Liver (tissue), 9 donors: ENCODE data around the gene CRB2. TPM values are rescaled to one million over a fixed set of nuclear protein-coding genes. Genes with fewer than 3 reads are reported as not detected.

Experiments used
- DNase-seq: peaks from one replicate; pipeline ENCODE4 v3.0.0-alpha.2; 2017; ENCODE audit warnings: low spot score
- H3K27ac ChIP-seq, 2 donors: one replicate each; pipeline ENCODE4 v1.7.0; 2013; ENCODE audit warnings: inconsistent platforms in 2 of 2, low read length in 2 of 2, control low read depth in 1 of 2, low read depth in 1 of 2, mild to moderate bottlenecking in 1 of 2
- H3K27me3 ChIP-seq, 4 donors: one replicate each; pipeline versions ENCODE4 v1.6.1 to v1.7.0; 2013; ENCODE audit warnings: low read length in 3 of 4, inconsistent platforms in 1 of 4, mild to moderate bottlenecking in 1 of 4, moderate library complexity in 1 of 4; ENCODE audit not compliant: control insufficient read depth in 4 of 4, insufficient read depth in 4 of 4
- H3K36me3 ChIP-seq, 4 donors: one replicate each; pipeline versions ENCODE4 v1.6.1 to v1.7.0; 2013; ENCODE audit warnings: low read length in 3 of 4, mild to moderate bottlenecking in 3 of 4, low read depth in 1 of 4, moderate library complexity in 1 of 4; ENCODE audit not compliant: control insufficient read depth in 4 of 4, insufficient read depth in 3 of 4
- H3K4me1 ChIP-seq, 4 donors: one replicate each; pipeline versions ENCODE4 v1.6.1 to v1.7.0; 2013; ENCODE audit warnings: low read length in 3 of 4, mild to moderate bottlenecking in 3 of 4, moderate library complexity in 1 of 4; ENCODE audit not compliant: control insufficient read depth in 4 of 4, insufficient read depth in 4 of 4
- H3K4me3 ChIP-seq, 3 donors: one replicate each; pipeline versions ENCODE4 v1.6.1 to v1.7.0; 2013; ENCODE audit warnings: low read length in 3 of 3, control low read depth in 1 of 3, low read depth in 1 of 3, mild to moderate bottlenecking in 1 of 3
- H3K9ac ChIP-seq, 2 donors: one replicate each; pipeline ENCODE4 v1.7.0; 2013; ENCODE audit warnings: low read length in 2 of 2, mild to moderate bottlenecking in 2 of 2, moderate library complexity in 2 of 2, control low read depth in 1 of 2, low read depth in 1 of 2
- H3K9me3 ChIP-seq, 4 donors: one replicate each; pipeline versions ENCODE4 v1.6.1 to v1.7.0; 2013; ENCODE audit warnings: low read length in 3 of 4; ENCODE audit not compliant: control insufficient read depth in 4 of 4
- EGR1 ChIP-seq, 2 donors: IDR thresholded peaks; 2 replicates each; pipeline ENCODE4 v1.6.1; 2016 to 2018; ENCODE audit warnings: antibody characterized with exemption in 2 of 2, low read depth in 2 of 2
- FOXA2 ChIP-seq: IDR thresholded peaks from 2 replicates; pipeline ENCODE4 v1.6.1; 2016; ENCODE audit warnings: antibody characterized with exemption
- GABPA ChIP-seq, 2 donors: IDR thresholded peaks in 1 of 2; conservative IDR thresholded peaks in 1 of 2; 2 replicates each; pipeline ENCODE4 v1.6.1; 2016; ENCODE audit warnings: antibody characterized with exemption in 2 of 2, mild to moderate bottlenecking in 1 of 2, moderate library complexity in 1 of 2
- HNF4A ChIP-seq, 2 donors: conservative IDR thresholded peaks; 2 replicates each; pipeline ENCODE4 v1.6.1; 2016; ENCODE audit warnings: antibody characterized with exemption in 2 of 2, mild to moderate bottlenecking in 2 of 2
- HNF4G ChIP-seq: IDR thresholded peaks from 2 replicates; pipeline ENCODE4 v1.6.1; 2016; ENCODE audit warnings: antibody characterized with exemption
- JUND ChIP-seq, 2 donors: IDR thresholded peaks; 2 replicates each; pipeline ENCODE4 v1.6.1; 2016; ENCODE audit warnings: antibody characterized with exemption in 2 of 2
- NR2F2 ChIP-seq: IDR thresholded peaks from 2 replicates; pipeline ENCODE4 v1.6.1; 2016; ENCODE audit warnings: antibody characterized with exemption
- RAD21 ChIP-seq, 2 donors: IDR thresholded peaks; 2 replicates each; pipeline ENCODE4 v1.6.1; 2016; ENCODE audit warnings: antibody characterized with exemption in 2 of 2, mild to moderate bottlenecking in 2 of 2
- RXRA ChIP-seq, 2 donors: IDR thresholded peaks; 2 replicates each; pipeline ENCODE4 v1.6.1; 2017 to 2018; ENCODE audit warnings: antibody characterized with exemption in 2 of 2, mild to moderate bottlenecking in 1 of 2
- SP1 ChIP-seq: IDR thresholded peaks from 2 replicates; pipeline ENCODE4 v1.6.1; 2018; ENCODE audit warnings: antibody characterized with exemption, mild to moderate bottlenecking
- TAF1 ChIP-seq: conservative IDR thresholded peaks from 2 replicates; pipeline ENCODE4 v1.6.1; 2016; ENCODE audit warnings: antibody characterized with exemption, mild to moderate bottlenecking
- YY1 ChIP-seq: IDR thresholded peaks from 2 replicates; pipeline ENCODE4 v1.6.1; 2016; ENCODE audit warnings: antibody characterized with exemption, mild to moderate bottlenecking
- WGBS: extraction: QIAGEN DNeasy Blood & Tissue Kit; methylation state at CpG from one replicate; pipeline ENCODE4 v1.1.7; 2013; 5-methylcytosine and 5-hydroxymethylcytosine counted together
- polyA plus RNA-seq, 2 donors: library from polyadenylated mRNA; stranded (reverse) in 1 of 2; unstranded in 1 of 2; fragments of 200-250 nt in 1 of 2; fragments of >200 nt in 1 of 2; fragmentation: Nextera tagmentation in 1 of 2; extraction: Ambion mirVana in 1 of 2; gene quantifications; one replicate each; pipeline versions ENCODE4 v1.2.1 to v1.2.3, GENCODE V29; 2013 to 2015
- total RNA-seq, 2 donors: library from RNA; depleted of rRNA; stranded (reverse); fragments of >200 nt; gene quantifications; one replicate each; pipeline ENCODE4 v1.2.3, GENCODE V29; 2014
- TF ChIP-seq, protein P1 (sequence below): IDR thresholded peaks from 2 replicates; pipeline ENCODE4 v1.6.1; 2016; ENCODE audit warnings: antibody characterized with exemption
- TF ChIP-seq, protein P2 (sequence below): IDR thresholded peaks from 2 replicates; pipeline ENCODE4 v1.6.1; 2016; ENCODE audit warnings: antibody characterized with exemption, mild to moderate bottlenecking
- TF ChIP-seq, protein P3 (sequence below): IDR thresholded peaks from 2 replicates; pipeline ENCODE4 v1.6.1; 2016; ENCODE audit warnings: antibody characterized with exemption
- TF ChIP-seq, protein P4 (sequence below): IDR thresholded peaks from 2 replicates; pipeline ENCODE4 v1.6.1; 2016; ENCODE audit warnings: antibody characterized with exemption
- donor health status: healthy.
- donor health status: healthy.
- donor health status: healthy.
- donor health status: healthy.
- donor health status: healthy.

Gene CRB2
- total and polyA plus RNA-seq, 4 donors: 1.7 TPM; not detected in 3

DNA sequence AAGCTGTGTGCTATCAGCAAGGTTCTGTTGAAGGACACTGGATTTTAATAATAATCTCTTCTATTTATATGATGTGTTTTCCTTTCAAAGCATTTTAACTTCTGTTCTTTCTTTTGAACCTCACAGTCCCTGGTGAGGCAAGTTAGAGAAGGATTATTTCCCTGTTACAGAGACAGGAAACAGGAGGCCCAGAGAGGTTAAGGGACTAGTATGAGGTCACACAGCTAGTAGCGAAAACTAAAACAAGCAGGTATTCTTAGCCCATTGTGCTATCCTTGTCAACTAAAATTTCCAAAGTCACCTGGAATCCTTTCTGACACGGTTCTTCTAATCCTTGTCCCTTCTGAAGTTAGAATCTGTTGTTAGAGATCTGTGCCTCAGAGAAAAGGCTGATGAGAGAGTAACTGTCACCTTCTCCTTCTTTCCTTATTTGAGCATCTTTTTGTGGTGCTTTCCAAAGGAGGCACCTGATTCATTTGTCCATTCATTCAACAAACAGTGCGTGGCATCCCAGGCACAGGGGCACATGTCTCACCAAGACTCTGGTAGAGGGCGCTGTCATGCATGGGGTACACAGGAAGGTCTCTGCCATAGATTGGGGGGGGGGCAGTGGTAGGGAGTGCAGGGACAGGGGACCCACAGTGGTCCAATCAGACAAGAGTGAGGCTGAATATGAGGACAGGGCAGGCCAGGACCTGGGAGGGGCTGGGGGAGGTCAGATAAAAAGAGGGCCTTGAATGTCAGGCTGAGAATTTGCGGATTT lies 61.5 kb downstream of the CRB2 start:
- H3K27ac ChIP-seq: no peak overlapping the region
- no peaks in the 10 kb centered on the region for H3K9me3 ChIP-seq
- no peak overlapping the region for H3K9ac ChIP-seq
- H3K4me3 ChIP-seq: no peak overlapping the region
- H3K4me1 ChIP-seq: no peaks in the 10 kb centered on the region
- H3K27me3 ChIP-seq: no peaks in the 10 kb centered on the region
- H3K36me3 ChIP-seq: peaks cover 0 to 14% (median 3%) of the 10 kb centered on the region in 4 donors
- no peak for TF ChIP-seq YY1
- TF ChIP-seq, protein P1, sequence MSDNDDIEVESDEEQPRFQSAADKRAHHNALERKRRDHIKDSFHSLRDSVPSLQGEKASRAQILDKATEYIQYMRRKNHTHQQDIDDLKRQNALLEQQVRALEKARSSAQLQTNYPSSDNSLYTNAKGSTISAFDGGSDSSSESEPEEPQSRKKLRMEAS: no peak
- no peak for TF ChIP-seq HNF4G
- 98% methylated on average over 5 of the region's 5 CpGs for WGBS
- DNase-seq: no peak

DNA sequence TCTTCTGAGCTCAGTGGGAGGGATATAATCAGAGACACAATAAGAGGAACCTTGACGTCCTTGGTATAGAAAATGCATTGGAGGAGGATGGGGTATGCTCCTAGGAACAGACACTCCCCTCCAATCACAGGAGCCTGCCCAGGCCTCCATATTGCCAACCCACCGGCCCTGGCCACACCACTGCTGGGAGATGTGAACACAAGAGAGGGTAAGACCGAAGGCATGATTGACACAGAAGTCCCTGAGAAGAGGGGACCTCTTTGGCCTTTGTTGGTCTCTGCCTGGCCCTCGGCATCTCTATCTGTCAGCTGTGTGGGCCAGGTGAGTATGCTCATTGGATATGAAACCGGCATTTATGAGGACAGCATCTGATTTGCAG lies 62.0 kb downstream of the CRB2 start:
- 95% methylated on average over 5 of the region's 5 CpGs for whole genome bisulfite sequencing

More for the DNA sequence above, 62.0 kb downstream of the CRB2 start:
- H3K4me3 ChIP-seq: no peak overlapping the region
- H3K9me3 ChIP-seq: no peaks in the 10 kb centered on the region
- no peaks in the 10 kb centered on the region for H3K27me3 ChIP-seq
- TF ChIP-seq SP1: no peak
- no peak for TF ChIP-seq RAD21 (IDR thresholded peaks at IDR 0.05)
- TF ChIP-seq FOXA2: no peak
- no peak for TF ChIP-seq NR2F2
- no peak for TF ChIP-seq JUND (IDR thresholded peaks at IDR 0.05)
- no peak for TF ChIP-seq TAF1
- TF ChIP-seq, protein P2, sequence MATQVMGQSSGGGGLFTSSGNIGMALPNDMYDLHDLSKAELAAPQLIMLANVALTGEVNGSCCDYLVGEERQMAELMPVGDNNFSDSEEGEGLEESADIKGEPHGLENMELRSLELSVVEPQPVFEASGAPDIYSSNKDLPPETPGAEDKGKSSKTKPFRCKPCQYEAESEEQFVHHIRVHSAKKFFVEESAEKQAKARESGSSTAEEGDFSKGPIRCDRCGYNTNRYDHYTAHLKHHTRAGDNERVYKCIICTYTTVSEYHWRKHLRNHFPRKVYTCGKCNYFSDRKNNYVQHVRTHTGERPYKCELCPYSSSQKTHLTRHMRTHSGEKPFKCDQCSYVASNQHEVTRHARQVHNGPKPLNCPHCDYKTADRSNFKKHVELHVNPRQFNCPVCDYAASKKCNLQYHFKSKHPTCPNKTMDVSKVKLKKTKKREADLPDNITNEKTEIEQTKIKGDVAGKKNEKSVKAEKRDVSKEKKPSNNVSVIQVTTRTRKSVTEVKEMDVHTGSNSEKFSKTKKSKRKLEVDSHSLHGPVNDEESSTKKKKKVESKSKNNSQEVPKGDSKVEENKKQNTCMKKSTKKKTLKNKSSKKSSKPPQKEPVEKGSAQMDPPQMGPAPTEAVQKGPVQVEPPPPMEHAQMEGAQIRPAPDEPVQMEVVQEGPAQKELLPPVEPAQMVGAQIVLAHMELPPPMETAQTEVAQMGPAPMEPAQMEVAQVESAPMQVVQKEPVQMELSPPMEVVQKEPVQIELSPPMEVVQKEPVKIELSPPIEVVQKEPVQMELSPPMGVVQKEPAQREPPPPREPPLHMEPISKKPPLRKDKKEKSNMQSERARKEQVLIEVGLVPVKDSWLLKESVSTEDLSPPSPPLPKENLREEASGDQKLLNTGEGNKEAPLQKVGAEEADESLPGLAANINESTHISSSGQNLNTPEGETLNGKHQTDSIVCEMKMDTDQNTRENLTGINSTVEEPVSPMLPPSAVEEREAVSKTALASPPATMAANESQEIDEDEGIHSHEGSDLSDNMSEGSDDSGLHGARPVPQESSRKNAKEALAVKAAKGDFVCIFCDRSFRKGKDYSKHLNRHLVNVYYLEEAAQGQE: no peak
- TF ChIP-seq RXRA (IDR thresholded peaks at IDR 0.05): no peak
- no peak for TF ChIP-seq EGR1 (IDR thresholded peaks at IDR 0.05; ENCODE audit: low read depth in 2 of 2)
- TF ChIP-seq, protein P1: no peak
- TF ChIP-seq, protein P3, sequence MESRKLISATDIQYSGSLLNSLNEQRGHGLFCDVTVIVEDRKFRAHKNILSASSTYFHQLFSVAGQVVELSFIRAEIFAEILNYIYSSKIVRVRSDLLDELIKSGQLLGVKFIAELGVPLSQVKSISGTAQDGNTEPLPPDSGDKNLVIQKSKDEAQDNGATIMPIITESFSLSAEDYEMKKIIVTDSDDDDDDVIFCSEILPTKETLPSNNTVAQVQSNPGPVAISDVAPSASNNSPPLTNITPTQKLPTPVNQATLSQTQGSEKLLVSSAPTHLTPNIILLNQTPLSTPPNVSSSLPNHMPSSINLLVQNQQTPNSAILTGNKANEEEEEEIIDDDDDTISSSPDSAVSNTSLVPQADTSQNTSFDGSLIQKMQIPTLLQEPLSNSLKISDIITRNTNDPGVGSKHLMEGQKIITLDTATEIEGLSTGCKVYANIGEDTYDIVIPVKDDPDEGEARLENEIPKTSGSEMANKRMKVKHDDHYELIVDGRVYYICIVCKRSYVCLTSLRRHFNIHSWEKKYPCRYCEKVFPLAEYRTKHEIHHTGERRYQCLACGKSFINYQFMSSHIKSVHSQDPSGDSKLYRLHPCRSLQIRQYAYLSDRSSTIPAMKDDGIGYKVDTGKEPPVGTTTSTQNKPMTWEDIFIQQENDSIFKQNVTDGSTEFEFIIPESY: no peak
- no peak for TF ChIP-seq HNF4A (conservative IDR thresholded peaks at IDR 0.05)
- TF ChIP-seq, protein P4, sequence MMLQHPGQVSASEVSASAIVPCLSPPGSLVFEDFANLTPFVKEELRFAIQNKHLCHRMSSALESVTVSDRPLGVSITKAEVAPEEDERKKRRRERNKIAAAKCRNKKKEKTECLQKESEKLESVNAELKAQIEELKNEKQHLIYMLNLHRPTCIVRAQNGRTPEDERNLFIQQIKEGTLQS: no peak
- no peak for TF ChIP-seq HNF4G
- no peak for TF ChIP-seq YY1
- TF ChIP-seq GABPA (IDR thresholded peaks at IDR 0.05 in 1 of 2, conservative IDR thresholded peaks at IDR 0.05 in 1 of 2): no peak
- H3K36me3 ChIP-seq: peaks cover 0 to 18% (median 3%) of the 10 kb centered on the region in 4 donors
- no peak overlapping the region for H3K27ac ChIP-seq
- no peaks in the 10 kb centered on the region for H3K4me1 ChIP-seq
- DNase-seq: no peak
- no peak overlapping the region for H3K9ac ChIP-seq
